ENCODE data around the gene SPATA7. TPM values are rescaled to one million over a fixed set of nuclear protein-coding genes. Genes with fewer than 3 reads are reported as not detected.

Gene SPATA7
- total and polyA plus RNA-seq, 9 of the 15 experiments (the other 6 are each of a cell fraction or from before 2014, with no cell fraction given), result 0.80 to 3.3 (median 2.5) TPM

DNA sequence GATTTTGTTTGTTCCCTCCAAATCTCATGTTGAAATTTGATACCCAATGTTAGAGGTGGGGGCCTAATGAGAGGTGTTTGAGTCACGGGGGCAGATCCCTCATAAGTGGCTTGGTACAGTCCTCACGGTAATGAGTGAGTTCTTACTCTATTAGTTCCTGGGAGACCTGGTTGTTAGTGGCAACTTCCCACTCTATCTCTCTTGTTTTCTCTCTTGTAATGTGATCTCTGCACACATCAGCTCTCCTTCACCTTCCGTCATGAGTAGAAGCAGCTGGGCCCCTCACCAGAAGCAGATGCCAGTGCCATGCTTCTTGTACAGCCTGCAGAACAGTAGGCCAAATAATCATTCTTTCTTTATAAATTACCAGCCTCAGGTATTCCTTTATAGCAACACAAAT, 32.8 kb upstream of the SPATA7 start:
- POLR2A ChIA-PET, result no interaction called here

More for the DNA sequence above, 32.8 kb upstream of the SPATA7 start:
- Histone ChIP-seq H3K9me1 (ENCODE audit: control insufficient read depth, insufficient read depth, low read length) (no peaks in the 10 kb centered on the region), H3K4me1 (replicated peaks in 1 of 2; ENCODE audit: control insufficient read depth in 2 of 2, insufficient read depth in 2 of 2, low read length in 2 of 2) (no peaks in the 10 kb centered on the region), H2AFZ (ENCODE audit: low read depth, low read length) (no peak overlapping the region), H3K4me2 (ENCODE audit: insufficient read depth, low read length) (no peak overlapping the region), H3K27me3 (ENCODE audit: control insufficient read depth in 2 of 2, insufficient read depth in 2 of 2, low read length in 2 of 2) (no peaks in the 10 kb centered on the region), H4K20me1 (replicated peaks; ENCODE audit: control insufficient read depth, insufficient read depth, low read length) (no peaks in the 10 kb centered on the region), H3K4me3 (no peak overlapping the region), H3K79me2 (ENCODE audit: control insufficient read depth, insufficient read depth, low read length) (no peaks in the 10 kb centered on the region), H3K9me3 (replicated peaks; ENCODE audit: control insufficient read depth, insufficient read depth, low read depth, low read length) (no peaks in the 10 kb centered on the region), H3K27ac (ENCODE audit: extremely low read depth, low read depth, low read length) (no peak overlapping the region), H3K9ac (ENCODE audit: insufficient read depth in 1 of 2, low read depth in 2 of 2, low read length in 2 of 2) (no peak overlapping the region), H3K36me3 (ENCODE audit: control insufficient read depth, insufficient read depth, low read length) (no peaks in the 10 kb centered on the region)
- no peak for DNase-seq (ENCODE audit: extremely low read depth in 1 of 4, low spot score in 3 of 4)
- TF ChIP-seq, protein P1, sequence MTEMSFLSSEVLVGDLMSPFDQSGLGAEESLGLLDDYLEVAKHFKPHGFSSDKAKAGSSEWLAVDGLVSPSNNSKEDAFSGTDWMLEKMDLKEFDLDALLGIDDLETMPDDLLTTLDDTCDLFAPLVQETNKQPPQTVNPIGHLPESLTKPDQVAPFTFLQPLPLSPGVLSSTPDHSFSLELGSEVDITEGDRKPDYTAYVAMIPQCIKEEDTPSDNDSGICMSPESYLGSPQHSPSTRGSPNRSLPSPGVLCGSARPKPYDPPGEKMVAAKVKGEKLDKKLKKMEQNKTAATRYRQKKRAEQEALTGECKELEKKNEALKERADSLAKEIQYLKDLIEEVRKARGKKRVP (CRISPR knock-in tag; IDR thresholded peaks at IDR 0.05), result no peak
- TF ChIP-seq NR2C1 (IDR thresholded peaks at IDR 0.05), result no peak
- TF ChIP-seq NR2C1 (tag; IDR thresholded peaks at IDR 0.05), result no peak
- TF ChIP-seq, protein P2, sequence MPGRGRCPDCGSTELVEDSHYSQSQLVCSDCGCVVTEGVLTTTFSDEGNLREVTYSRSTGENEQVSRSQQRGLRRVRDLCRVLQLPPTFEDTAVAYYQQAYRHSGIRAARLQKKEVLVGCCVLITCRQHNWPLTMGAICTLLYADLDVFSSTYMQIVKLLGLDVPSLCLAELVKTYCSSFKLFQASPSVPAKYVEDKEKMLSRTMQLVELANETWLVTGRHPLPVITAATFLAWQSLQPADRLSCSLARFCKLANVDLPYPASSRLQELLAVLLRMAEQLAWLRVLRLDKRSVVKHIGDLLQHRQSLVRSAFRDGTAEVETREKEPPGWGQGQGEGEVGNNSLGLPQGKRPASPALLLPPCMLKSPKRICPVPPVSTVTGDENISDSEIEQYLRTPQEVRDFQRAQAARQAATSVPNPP (IDR thresholded peaks at IDR 0.05; ENCODE audit: borderline replicate concordance, insufficient read depth, insufficient read length), result no peak
- no peak for TF ChIP-seq SRSF3 (IDR thresholded peaks at IDR 0.05; ENCODE audit: insufficient read depth, low read length)
- no peak for TF ChIP-seq PHF20 (IDR thresholded peaks at IDR 0.05; ENCODE audit: partially characterized antibody)
- no peak for TF ChIP-seq FIP1L1 (IDR thresholded peaks at IDR 0.05; ENCODE audit: low read depth, low read length, poor library complexity, severe bottlenecking)
- no peak for TF ChIP-seq ZKSCAN3 (CRISPR knock-in tag; IDR thresholded peaks at IDR 0.05)
- TF ChIP-seq, protein P3, sequence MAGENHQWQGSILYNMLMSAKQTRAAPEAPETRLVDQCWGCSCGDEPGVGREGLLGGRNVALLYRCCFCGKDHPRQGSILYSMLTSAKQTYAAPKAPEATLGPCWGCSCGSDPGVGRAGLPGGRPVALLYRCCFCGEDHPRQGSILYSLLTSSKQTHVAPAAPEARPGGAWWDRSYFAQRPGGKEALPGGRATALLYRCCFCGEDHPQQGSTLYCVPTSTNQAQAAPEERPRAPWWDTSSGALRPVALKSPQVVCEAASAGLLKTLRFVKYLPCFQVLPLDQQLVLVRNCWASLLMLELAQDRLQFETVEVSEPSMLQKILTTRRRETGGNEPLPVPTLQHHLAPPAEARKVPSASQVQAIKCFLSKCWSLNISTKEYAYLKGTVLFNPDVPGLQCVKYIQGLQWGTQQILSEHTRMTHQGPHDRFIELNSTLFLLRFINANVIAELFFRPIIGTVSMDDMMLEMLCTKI (IDR thresholded peaks at IDR 0.05; ENCODE audit: partially characterized antibody), result no peak
- 0% methylated on average over 3 of the region's 3 CpGs for WGBS (ENCODE audit: insufficient coverage, low coverage, missing lambda C conversion rate)
- intact Hi-C loops (cut with micrococcal nuclease) (no loop called here), in situ Hi-C loops (cut with MboI) (no loop called here)
- BruUV-seq (replicated peaks), result no TSS peak
- no peak for ATAC-seq
- CTCF ChIA-PET (ENCODE audit: low intra/inter-chr PET ratio), result no interaction called here
- no peak for FAIRE-seq
